Measurements from ENCODE around the gene TRABD2A.

DNA sequence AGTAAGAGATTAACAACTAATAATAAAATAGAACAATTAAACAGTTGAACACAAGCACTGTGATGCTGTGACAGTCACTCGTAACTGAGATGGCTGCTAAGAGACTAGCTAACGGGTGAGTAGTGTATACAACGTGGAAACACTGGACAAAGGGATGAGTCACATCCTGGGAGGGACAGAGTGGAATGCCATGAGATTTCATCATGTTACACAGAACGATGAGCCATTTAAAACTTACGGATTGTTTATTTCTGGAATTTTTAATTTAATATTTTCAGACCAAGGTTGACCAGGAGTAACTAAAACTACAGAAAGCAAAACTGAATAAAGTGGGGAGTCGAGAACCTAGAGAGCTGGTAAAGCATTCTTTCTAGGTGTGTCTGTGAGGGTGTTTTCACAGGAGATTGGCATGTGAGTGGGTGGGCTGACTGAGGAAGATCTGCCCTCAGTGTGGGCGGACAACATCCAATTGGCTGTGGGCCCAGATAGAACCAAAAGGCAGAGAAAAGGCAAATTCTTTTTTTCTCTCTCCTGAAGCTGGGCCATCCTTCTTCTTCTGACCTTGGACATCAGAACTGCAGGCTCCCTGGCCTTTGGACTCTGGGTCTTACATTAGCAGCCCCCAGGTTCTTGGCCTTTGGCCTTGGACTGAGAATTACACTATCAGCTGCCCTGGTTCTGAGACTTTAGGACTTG, 39.1 kb upstream of the TRABD2A start:
- TF ChIP-seq MEIS2 (IDR thresholded peaks at IDR 0.05; ENCODE audit: partially characterized antibody) (peak; percentile 43), NR3C1 (CRISPR knock-in tag; IDR thresholded peaks at IDR 0.05) (no peak), NELFE (IDR thresholded peaks at IDR 0.05; ENCODE audit: insufficient read depth, insufficient read length) (no peak), EGR1 (conservative IDR thresholded peaks at IDR 0.05) (peak; percentile 99), FOXM1 (IDR thresholded peaks at IDR 0.05; ENCODE audit: low read depth) (no peak), FOXM1 (CRISPR knock-in tag; IDR thresholded peaks at IDR 0.05; ENCODE audit: low read depth) (no peak), NFRKB (IDR thresholded peaks at IDR 0.05; ENCODE audit: low read depth) (peak; percentile 29), SIX5 (IDR thresholded peaks at IDR 0.05; ENCODE audit: borderline replicate concordance in 1 of 2, insufficient read depth in 1 of 2, low read depth in 1 of 2, low read length in 2 of 2) (no peak)
- TF ChIP-seq, protein P1, sequence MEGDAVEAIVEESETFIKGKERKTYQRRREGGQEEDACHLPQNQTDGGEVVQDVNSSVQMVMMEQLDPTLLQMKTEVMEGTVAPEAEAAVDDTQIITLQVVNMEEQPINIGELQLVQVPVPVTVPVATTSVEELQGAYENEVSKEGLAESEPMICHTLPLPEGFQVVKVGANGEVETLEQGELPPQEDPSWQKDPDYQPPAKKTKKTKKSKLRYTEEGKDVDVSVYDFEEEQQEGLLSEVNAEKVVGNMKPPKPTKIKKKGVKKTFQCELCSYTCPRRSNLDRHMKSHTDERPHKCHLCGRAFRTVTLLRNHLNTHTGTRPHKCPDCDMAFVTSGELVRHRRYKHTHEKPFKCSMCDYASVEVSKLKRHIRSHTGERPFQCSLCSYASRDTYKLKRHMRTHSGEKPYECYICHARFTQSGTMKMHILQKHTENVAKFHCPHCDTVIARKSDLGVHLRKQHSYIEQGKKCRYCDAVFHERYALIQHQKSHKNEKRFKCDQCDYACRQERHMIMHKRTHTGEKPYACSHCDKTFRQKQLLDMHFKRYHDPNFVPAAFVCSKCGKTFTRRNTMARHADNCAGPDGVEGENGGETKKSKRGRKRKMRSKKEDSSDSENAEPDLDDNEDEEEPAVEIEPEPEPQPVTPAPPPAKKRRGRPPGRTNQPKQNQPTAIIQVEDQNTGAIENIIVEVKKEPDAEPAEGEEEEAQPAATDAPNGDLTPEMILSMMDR (IDR thresholded peaks at IDR 0.05 in 2 of 3, conservative IDR thresholded peaks at IDR 0.05 in 1 of 3; ENCODE audit: insufficient read depth in 2 of 3, low read depth in 1 of 3, low read length in 3 of 3), result no peak
- TF ChIP-seq, protein P2, sequence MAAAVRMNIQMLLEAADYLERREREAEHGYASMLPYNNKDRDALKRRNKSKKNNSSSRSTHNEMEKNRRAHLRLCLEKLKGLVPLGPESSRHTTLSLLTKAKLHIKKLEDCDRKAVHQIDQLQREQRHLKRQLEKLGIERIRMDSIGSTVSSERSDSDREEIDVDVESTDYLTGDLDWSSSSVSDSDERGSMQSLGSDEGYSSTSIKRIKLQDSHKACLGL (CRISPR knock-in tag; IDR thresholded peaks at IDR 0.05; ENCODE audit: borderline replicate concordance, poor library complexity, severe bottlenecking), result no peak
- TF ChIP-seq, protein P3, sequence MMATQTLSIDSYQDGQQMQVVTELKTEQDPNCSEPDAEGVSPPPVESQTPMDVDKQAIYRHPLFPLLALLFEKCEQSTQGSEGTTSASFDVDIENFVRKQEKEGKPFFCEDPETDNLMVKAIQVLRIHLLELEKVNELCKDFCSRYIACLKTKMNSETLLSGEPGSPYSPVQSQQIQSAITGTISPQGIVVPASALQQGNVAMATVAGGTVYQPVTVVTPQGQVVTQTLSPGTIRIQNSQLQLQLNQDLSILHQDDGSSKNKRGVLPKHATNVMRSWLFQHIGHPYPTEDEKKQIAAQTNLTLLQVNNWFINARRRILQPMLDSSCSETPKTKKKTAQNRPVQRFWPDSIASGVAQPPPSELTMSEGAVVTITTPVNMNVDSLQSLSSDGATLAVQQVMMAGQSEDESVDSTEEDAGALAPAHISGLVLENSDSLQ (IDR thresholded peaks at IDR 0.05), result peak; percentile 91
